Panc1 (cell line): ENCODE results near the gene UBR3.

Experiments
- POLR2AphosphoS5 ChIP-seq: IDR thresholded peaks from 2 replicates; pipeline ENCODE4 v1.6.1; 2012; ENCODE audit warnings: mild to moderate bottlenecking, low read depth, low read length, moderate library complexity
- SIN3A ChIP-seq: IDR thresholded peaks from 2 replicates; pipeline ENCODE4 v1.6.1; 2012; ENCODE audit warnings: low read depth, mild to moderate bottlenecking, low read length, moderate library complexity, borderline replicate concordance; ENCODE audit not compliant: insufficient read depth
- TF ChIP-seq, protein P1 (sequence below): fragments of 450-650 bp; IDR thresholded peaks from 2 replicates; pipeline ENCODE4 v1.5.1; 2017; ENCODE audit warnings: mild to moderate bottlenecking
- TF ChIP-seq, protein P2 (sequence below), 2 experiments: IDR thresholded peaks; 2 replicates each; pipeline ENCODE4 v1.6.1; 2011 to 2012; ENCODE audit warnings: low read depth in 2 of 2, control low read depth in 1 of 2, low read length in 1 of 2, mild to moderate bottlenecking in 1 of 2, moderate library complexity in 1 of 2; ENCODE audit not compliant: insufficient read depth in 1 of 2

DNA sequence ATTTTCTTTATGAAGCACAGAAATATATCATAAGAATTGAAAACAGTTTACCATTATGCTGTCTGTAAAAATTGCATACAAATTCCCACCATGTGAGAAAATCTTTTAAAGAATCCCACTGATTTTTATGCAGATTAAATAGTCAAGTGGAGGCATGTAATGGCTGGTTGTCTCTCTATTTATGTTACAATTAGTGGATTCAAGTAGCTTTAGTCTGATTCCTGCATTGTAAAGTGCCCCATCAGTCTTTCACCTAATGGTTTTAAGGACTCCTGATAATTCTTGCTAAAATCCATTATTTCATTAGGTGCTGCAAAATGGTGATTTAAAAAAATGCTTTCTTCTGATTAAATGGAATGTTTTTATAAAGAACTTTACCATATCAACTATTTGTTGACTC lies 202.3 kb downstream of the UBR3 start:
- TF ChIP-seq, protein P1, sequence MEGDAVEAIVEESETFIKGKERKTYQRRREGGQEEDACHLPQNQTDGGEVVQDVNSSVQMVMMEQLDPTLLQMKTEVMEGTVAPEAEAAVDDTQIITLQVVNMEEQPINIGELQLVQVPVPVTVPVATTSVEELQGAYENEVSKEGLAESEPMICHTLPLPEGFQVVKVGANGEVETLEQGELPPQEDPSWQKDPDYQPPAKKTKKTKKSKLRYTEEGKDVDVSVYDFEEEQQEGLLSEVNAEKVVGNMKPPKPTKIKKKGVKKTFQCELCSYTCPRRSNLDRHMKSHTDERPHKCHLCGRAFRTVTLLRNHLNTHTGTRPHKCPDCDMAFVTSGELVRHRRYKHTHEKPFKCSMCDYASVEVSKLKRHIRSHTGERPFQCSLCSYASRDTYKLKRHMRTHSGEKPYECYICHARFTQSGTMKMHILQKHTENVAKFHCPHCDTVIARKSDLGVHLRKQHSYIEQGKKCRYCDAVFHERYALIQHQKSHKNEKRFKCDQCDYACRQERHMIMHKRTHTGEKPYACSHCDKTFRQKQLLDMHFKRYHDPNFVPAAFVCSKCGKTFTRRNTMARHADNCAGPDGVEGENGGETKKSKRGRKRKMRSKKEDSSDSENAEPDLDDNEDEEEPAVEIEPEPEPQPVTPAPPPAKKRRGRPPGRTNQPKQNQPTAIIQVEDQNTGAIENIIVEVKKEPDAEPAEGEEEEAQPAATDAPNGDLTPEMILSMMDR, result no peak
- TF ChIP-seq SIN3A, result no peak
- TF ChIP-seq, protein P2, sequence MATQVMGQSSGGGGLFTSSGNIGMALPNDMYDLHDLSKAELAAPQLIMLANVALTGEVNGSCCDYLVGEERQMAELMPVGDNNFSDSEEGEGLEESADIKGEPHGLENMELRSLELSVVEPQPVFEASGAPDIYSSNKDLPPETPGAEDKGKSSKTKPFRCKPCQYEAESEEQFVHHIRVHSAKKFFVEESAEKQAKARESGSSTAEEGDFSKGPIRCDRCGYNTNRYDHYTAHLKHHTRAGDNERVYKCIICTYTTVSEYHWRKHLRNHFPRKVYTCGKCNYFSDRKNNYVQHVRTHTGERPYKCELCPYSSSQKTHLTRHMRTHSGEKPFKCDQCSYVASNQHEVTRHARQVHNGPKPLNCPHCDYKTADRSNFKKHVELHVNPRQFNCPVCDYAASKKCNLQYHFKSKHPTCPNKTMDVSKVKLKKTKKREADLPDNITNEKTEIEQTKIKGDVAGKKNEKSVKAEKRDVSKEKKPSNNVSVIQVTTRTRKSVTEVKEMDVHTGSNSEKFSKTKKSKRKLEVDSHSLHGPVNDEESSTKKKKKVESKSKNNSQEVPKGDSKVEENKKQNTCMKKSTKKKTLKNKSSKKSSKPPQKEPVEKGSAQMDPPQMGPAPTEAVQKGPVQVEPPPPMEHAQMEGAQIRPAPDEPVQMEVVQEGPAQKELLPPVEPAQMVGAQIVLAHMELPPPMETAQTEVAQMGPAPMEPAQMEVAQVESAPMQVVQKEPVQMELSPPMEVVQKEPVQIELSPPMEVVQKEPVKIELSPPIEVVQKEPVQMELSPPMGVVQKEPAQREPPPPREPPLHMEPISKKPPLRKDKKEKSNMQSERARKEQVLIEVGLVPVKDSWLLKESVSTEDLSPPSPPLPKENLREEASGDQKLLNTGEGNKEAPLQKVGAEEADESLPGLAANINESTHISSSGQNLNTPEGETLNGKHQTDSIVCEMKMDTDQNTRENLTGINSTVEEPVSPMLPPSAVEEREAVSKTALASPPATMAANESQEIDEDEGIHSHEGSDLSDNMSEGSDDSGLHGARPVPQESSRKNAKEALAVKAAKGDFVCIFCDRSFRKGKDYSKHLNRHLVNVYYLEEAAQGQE (IDR thresholded peaks at IDR 0.05; ENCODE audit: insufficient read depth in 1 of 2, low read depth in 2 of 2, low read length in 1 of 2), result no peak
- TF ChIP-seq POLR2AphosphoS5, result no peak
